Neural progenitor cell (in vitro differentiated cells): ENCODE results near the gene CAMK1D.

Experiments used
- EZH2 ChIP-seq: fragments of 200-600 bp; sonication (generic); IDR thresholded peaks from 2 replicates; pipeline ENCODE4 v1.6.1; 2017; ENCODE audit warnings: antibody characterized with exemption, mild to moderate bottlenecking, moderate library complexity
- EZH2phosphoT487 ChIP-seq: fragments of 200-600 bp; sonication (generic); IDR thresholded peaks from 2 replicates; pipeline ENCODE4 v1.6.1; 2017; ENCODE audit warnings: antibody characterized with exemption
- TF ChIP-seq, protein P1 (sequence below): fragments of 200-600 bp; sonication (generic); IDR thresholded peaks from 2 replicates; pipeline ENCODE4 v1.5.1; 2017; ENCODE audit warnings: antibody characterized with exemption, mild to moderate bottlenecking

DNA sequence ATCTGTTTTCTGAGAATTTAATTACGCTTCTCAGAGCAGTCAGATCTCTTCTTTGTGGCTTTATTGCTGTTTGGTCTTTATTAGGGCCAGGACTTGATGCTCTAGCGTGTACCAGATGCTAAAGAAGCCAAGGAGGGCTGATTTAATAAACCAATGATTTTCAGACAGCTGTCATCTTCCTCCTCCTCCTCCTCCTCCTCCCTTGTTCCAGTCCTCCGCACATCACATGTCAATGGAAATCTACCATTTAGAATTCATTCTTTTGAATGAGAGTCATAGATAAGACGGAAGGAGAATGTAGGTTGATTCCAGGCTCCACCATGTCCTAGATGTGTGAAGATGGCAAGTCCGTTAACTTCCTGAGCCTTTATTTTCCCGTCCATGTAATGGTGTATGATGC is 156.3 kb downstream of the CAMK1D start:
- TF ChIP-seq, protein P1, sequence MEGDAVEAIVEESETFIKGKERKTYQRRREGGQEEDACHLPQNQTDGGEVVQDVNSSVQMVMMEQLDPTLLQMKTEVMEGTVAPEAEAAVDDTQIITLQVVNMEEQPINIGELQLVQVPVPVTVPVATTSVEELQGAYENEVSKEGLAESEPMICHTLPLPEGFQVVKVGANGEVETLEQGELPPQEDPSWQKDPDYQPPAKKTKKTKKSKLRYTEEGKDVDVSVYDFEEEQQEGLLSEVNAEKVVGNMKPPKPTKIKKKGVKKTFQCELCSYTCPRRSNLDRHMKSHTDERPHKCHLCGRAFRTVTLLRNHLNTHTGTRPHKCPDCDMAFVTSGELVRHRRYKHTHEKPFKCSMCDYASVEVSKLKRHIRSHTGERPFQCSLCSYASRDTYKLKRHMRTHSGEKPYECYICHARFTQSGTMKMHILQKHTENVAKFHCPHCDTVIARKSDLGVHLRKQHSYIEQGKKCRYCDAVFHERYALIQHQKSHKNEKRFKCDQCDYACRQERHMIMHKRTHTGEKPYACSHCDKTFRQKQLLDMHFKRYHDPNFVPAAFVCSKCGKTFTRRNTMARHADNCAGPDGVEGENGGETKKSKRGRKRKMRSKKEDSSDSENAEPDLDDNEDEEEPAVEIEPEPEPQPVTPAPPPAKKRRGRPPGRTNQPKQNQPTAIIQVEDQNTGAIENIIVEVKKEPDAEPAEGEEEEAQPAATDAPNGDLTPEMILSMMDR: no peak
- TF ChIP-seq EZH2: no peak
- TF ChIP-seq EZH2phosphoT487: no peak
